AG08395 (cell line): Measurements from ENCODE around the gene VAV2.

Source experiments
- DNase-seq: peaks from one replicate; pipeline ENCODE4 v3.0.0; 2012; ENCODE audit warnings: mixed read lengths, low spot score

VAV2 gene

GRCh38 chr9:133795049-133795448 is 197.1 kb downstream of the VAV2 start:
- DNase-seq, result no peak

GRCh38 chr9:133794016-133794760 is 197.9 kb downstream of the VAV2 start:
- no peak for DNase-seq

- DNase-seq, result no peak
Observed at GRCh38 chr9:133793471-133793870, 198.7 kb downstream of the VAV2 start.

- peak; percentile 91 for DNase-seq
Observed at GRCh38 chr9:133792721-133793470, 199.2 kb downstream of the VAV2 start.

GRCh38 chr9:133791735-133792649 is 200.1 kb downstream of the VAV2 start:
- DNase-seq, result no peak

- no peak for DNase-seq
Observed at GRCh38 chr9:133791069-133791468, 201.1 kb downstream of the VAV2 start.

GRCh38 chr9:133789778-133790177 is 202.3 kb downstream of the VAV2 start:
- DNase-seq, result no peak

- no peak for DNase-seq
Observed at GRCh38 chr9:133788819-133789717, 203.1 kb downstream of the VAV2 start.

GRCh38 chr9:133788045-133788818 is 203.9 kb downstream of the VAV2 start:
- DNase-seq, result no peak

GRCh38 chr9:133787754-133788025 is 204.4 kb downstream of the VAV2 start:
- DNase-seq, result peak; percentile 44

GRCh38 chr9:133786907-133787753 is 205.0 kb downstream of the VAV2 start:
- DNase-seq, result no peak

GRCh38 chr9:133786371-133786753 is 205.8 kb downstream of the VAV2 start:
- no peak for DNase-seq

GRCh38 chr9:133785753-133786370 is 206.3 kb downstream of the VAV2 start:
- DNase-seq, result no peak

GRCh38 chr9:133784731-133785561 is 207.2 kb downstream of the VAV2 start:
- no peak for DNase-seq

- no peak for DNase-seq
Observed at GRCh38 chr9:133783331-133783731, 208.8 kb downstream of the VAV2 start.

- DNase-seq, result peak; percentile 85
Observed at GRCh38 chr9:133782157-133783130, 209.7 kb downstream of the VAV2 start.

GRCh38 chr9:133781828-133782135 is 210.3 kb downstream of the VAV2 start:
- no peak for DNase-seq
